GM23338 (cell line): Measurements from ENCODE around the gene TRPC4. TPM values are rescaled to one million over a fixed set of nuclear protein-coding genes. Genes with fewer than 3 reads are reported as not detected.

Source experiments
- ATAC-seq: fragments of 200-7000 bp; cut with Tn5 transposase; 3 replicates; pipeline ENCODE4 v1.9.1; 2020
- DNase-seq: peaks from one replicate; pipeline ENCODE4 v3.0.0-alpha.2; 2015; ENCODE audit warnings: low spot score
- H2AFZ ChIP-seq: fragments of 200-600 bp; sonication (generic); 2 replicates; pipeline ENCODE4 v1.8.0; 2016; ENCODE audit warnings: antibody characterized with exemption, mild to moderate bottlenecking, moderate library complexity
- H3F3A ChIP-seq: fragments of 200-600 bp; sonication (generic); replicated peaks from 2 replicates; pipeline ENCODE4 v1.8.0; 2017; ENCODE audit warnings: antibody characterized with exemption, mixed run types, low read depth
- H3K27ac ChIP-seq: fragments of 200-600 bp; sonication (generic); 2 replicates; pipeline ENCODE4 v1.6.1; 2016; ENCODE audit warnings: low read depth
- H3K27me3 ChIP-seq: fragments of 200-600 bp; sonication (generic); 2 replicates; pipeline ENCODE4 v1.8.0; 2016; ENCODE audit warnings: mild to moderate bottlenecking, mixed run types, moderate library complexity; ENCODE audit not compliant: insufficient read depth
- H3K36me3 ChIP-seq: fragments of 200-600 bp; sonication (generic); 2 replicates; pipeline ENCODE4 v1.8.0; 2016; ENCODE audit warnings: mild to moderate bottlenecking; ENCODE audit not compliant: insufficient read depth
- H3K4me1 ChIP-seq: fragments of 200-600 bp; sonication (generic); 2 replicates; pipeline ENCODE4 v1.8.0; 2016; ENCODE audit warnings: mild to moderate bottlenecking, moderate library complexity; ENCODE audit not compliant: insufficient read depth
- H3K4me2 ChIP-seq: fragments of 200-600 bp; sonication (generic); 2 replicates; pipeline ENCODE4 v1.7.1; 2017; ENCODE audit warnings: mixed run types
- H3K4me3 ChIP-seq: fragments of 200-600 bp; sonication (generic); 2 replicates; pipeline ENCODE4 v1.6.1; 2016; ENCODE audit warnings: mixed run types
- H3K79me2 ChIP-seq: fragments of 200-600 bp; sonication (generic); replicated peaks from 2 replicates; pipeline ENCODE4 v1.8.0; 2017; ENCODE audit warnings: mild to moderate bottlenecking; ENCODE audit not compliant: insufficient read depth
- H3K9me2 ChIP-seq: fragments of 200-600 bp; sonication (generic); 2 replicates; pipeline ENCODE4 v1.8.0; 2017; ENCODE audit not compliant: insufficient read depth
- H4K20me1 ChIP-seq: fragments of 200-600 bp; sonication (generic); replicated peaks from 2 replicates; pipeline ENCODE4 v1.8.0; 2017; ENCODE audit warnings: mild to moderate bottlenecking; ENCODE audit not compliant: insufficient read depth
- H3K27ac Mint-ChIP-seq: 2 replicates; pipeline ENCODE4 v1.8.0; 2020; ENCODE audit warnings: inconsistent platforms, mild to moderate bottlenecking, moderate library complexity, mixed read lengths
- H3K27me3 Mint-ChIP-seq: 3 replicates; pipeline ENCODE4 v1.8.0; 2022; ENCODE audit warnings: low read depth, mild to moderate bottlenecking, moderate library complexity, mixed read lengths, inconsistent platforms; ENCODE audit not compliant: insufficient read depth, poor library complexity
- H3K36me3 Mint-ChIP-seq: 3 replicates; pipeline ENCODE4 v1.8.0; 2021; ENCODE audit warnings: low read depth, mild to moderate bottlenecking, inconsistent platforms, moderate library complexity, mixed read lengths
- H3K4me1 Mint-ChIP-seq: 3 replicates; pipeline ENCODE4 v1.8.0; 2020; ENCODE audit warnings: mild to moderate bottlenecking, inconsistent platforms, mixed read lengths
- H3K4me3 Mint-ChIP-seq: 3 replicates; pipeline ENCODE4 v1.8.0; 2021; ENCODE audit warnings: moderate library complexity, mild to moderate bottlenecking, inconsistent platforms, mixed read lengths
- H3K9me3 Mint-ChIP-seq: 3 replicates; pipeline ENCODE4 v1.8.0; 2020; ENCODE audit warnings: moderate library complexity, mild to moderate bottlenecking, inconsistent platforms, mixed read lengths
- CREB1 ChIP-seq: fragments of 250-450 bp; sonication (Bioruptor Pico); IDR thresholded peaks from 2 replicates; pipeline ENCODE4 v1.5.0; 2020; ENCODE audit warnings: low read depth, mild to moderate bottlenecking, moderate library complexity
- CTCF ChIP-seq, 2 experiments: fragments of 200-600 bp in 1 of 2; sonication (generic) in 1 of 2; conservative IDR thresholded peaks; 2 replicates each; pipeline versions ENCODE4 v1.5.1 to v1.6.1; 2016 to 2017; ENCODE audit warnings: antibody characterized with exemption in 2 of 2, low read depth in 2 of 2, mild to moderate bottlenecking in 2 of 2, moderate library complexity in 1 of 2
- ETS1 ChIP-seq: IDR thresholded peaks from 2 replicates; pipeline ENCODE4 v1.6.1; 2016; ENCODE audit warnings: antibody characterized with exemption
- EZH2 ChIP-seq: fragments of 200-600 bp; sonication (generic); IDR thresholded peaks from one replicate; pipeline ENCODE4 v1.8.0; 2017; ENCODE audit warnings: antibody characterized with exemption, mild to moderate bottlenecking, low read depth; ENCODE audit not compliant: unreplicated experiment
- EZH2phosphoT487 ChIP-seq: fragments of 200-600 bp; sonication (generic); IDR thresholded peaks from one replicate; pipeline ENCODE4 v1.8.1; 2018; ENCODE audit warnings: antibody characterized with exemption; ENCODE audit not compliant: unreplicated experiment
- JUNB ChIP-seq: IDR thresholded peaks from one replicate; pipeline ENCODE4 v1.6.1; 2016; ENCODE audit warnings: antibody characterized with exemption; ENCODE audit not compliant: unreplicated experiment
- NANOG ChIP-seq: IDR thresholded peaks from 2 replicates; pipeline ENCODE4 v1.6.1; 2016; ENCODE audit warnings: antibody characterized with exemption, borderline replicate concordance
- POLR2AphosphoS5 ChIP-seq: IDR thresholded peaks from 2 replicates; pipeline ENCODE4 v1.6.1; 2016; ENCODE audit warnings: antibody characterized with exemption, low read depth
- REST ChIP-seq: IDR thresholded peaks from one replicate; pipeline ENCODE4 v1.6.1; 2018; ENCODE audit warnings: antibody characterized with exemption; ENCODE audit not compliant: unreplicated experiment
- STAT1 ChIP-seq: IDR thresholded peaks from one replicate; pipeline ENCODE4 v1.6.1; 2016; ENCODE audit warnings: antibody characterized with exemption; ENCODE audit not compliant: unreplicated experiment
- ZNF114 ChIP-seq: fragments of 250-450 bp; sonication (Bioruptor Pico); IDR thresholded peaks from 2 replicates; pipeline ENCODE4 v1.5.0; 2020; ENCODE audit warnings: mild to moderate bottlenecking, moderate library complexity
- ZNF331 ChIP-seq: fragments of 250-450 bp; sonication (Bioruptor Pico); IDR thresholded peaks from 2 replicates; pipeline ENCODE4 v1.5.0; 2020; ENCODE audit warnings: low read depth, mild to moderate bottlenecking, moderate library complexity
- ZNF462 ChIP-seq: fragments of 250-450 bp; sonication (Bioruptor Pico); IDR thresholded peaks from 2 replicates; pipeline ENCODE4 v1.5.0; 2020; ENCODE audit warnings: mild to moderate bottlenecking, moderate library complexity
- polyA plus RNA-seq: library from polyadenylated mRNA; unstranded; fragments of >200 nt; fragmentation: Nextera tagmentation; extraction: Ambion mirVana; gene quantifications from 2 replicates; pipeline ENCODE4 v1.2.1, GENCODE V29; 2016
- total RNA-seq: library from RNA; depleted of rRNA; stranded (reverse); fragments of >200 nt; shearing (Covaris generic); gene quantifications from 2 replicates; pipeline ENCODE4 v1.2.3, GENCODE V29; 2014

The TRPC4 gene
- total and polyA plus RNA-seq, 2 experiments from 2014 or later = 1.1 to 2.1 TPM

GRCh38 chr13:37685206-37685605 is 184.4 kb downstream of the TRPC4 start (continued):
- TF ChIP-seq ZNF331 (CRISPR knock-in tag) = no peak

- Mint-ChIP-seq H3K36me3 (no peaks in the 10 kb centered on the region), H3K27me3 (no peaks in the 10 kb centered on the region), H3K27ac (no peak overlapping the region), H3K4me3 (no peak overlapping the region), H3K4me1 (peaks cover 5% of the 10 kb centered on the region; the same call in 2 of the 3 replicates), H3K9me3 (no peaks in the 10 kb centered on the region)
- Histone ChIP-seq H3K4me2 (no peak overlapping the region), H2AFZ (no peak overlapping the region), H3K27ac (no peak overlapping the region), H3K79me2 (no peaks in the 10 kb centered on the region), H3K4me1 (0 out of 2 replicates have a peak, but pooled peaks cover 4% of the 10 kb centered on the region), H3K9me2 (no peaks in the 10 kb centered on the region), H4K20me1 (no peaks in the 10 kb centered on the region), H3K36me3 (no peaks in the 10 kb centered on the region), H3F3A (no peaks in the 10 kb centered on the region), H3K27me3 (no peaks in the 10 kb centered on the region), H3K4me3 (no peak overlapping the region)
- TF ChIP-seq CTCF (conservative IDR thresholded peaks at IDR 0.05; ENCODE audit: low read depth in 2 of 2) = no peak
- TF ChIP-seq ZNF331 (CRISPR knock-in tag) = no peak
- no peak for TF ChIP-seq STAT1
- no peak for TF ChIP-seq EZH2
- TF ChIP-seq EZH2phosphoT487 = no peak
- no peak for TF ChIP-seq ETS1
- TF ChIP-seq NANOG = no peak
- no peak for TF ChIP-seq POLR2AphosphoS5
- TF ChIP-seq ZNF462 (CRISPR knock-in tag) = no peak
- TF ChIP-seq CREB1 (CRISPR knock-in tag) = no peak
- no peak for TF ChIP-seq ZNF114 (CRISPR knock-in tag)
- TF ChIP-seq REST = no peak
- no peak for TF ChIP-seq JUNB
- DNase-seq (no peak), ATAC-seq (no peak; the same call in 1 of the 3 replicates)
Measured at GRCh38 chr13:37682496-37682895, 187.1 kb downstream of the TRPC4 start.
